HepG2 (cell line): ENCODE results near the gene PGP. TPM values are rescaled to one million over a fixed set of nuclear protein-coding genes. Genes with fewer than 3 reads are reported as not detected.

Experiments
- ADNP ChIP-seq: sonication (generic); formaldehyde crosslinking; IDR thresholded peaks from 2 replicates; pipeline ENCODE4 v1.4.0; 2020; ENCODE audit warnings: missing genetic modification reagents
- CBFB ChIP-seq: sonication (generic); formaldehyde crosslinking; IDR thresholded peaks from 2 replicates; pipeline ENCODE4 v1.4.0; 2020; ENCODE audit warnings: missing genetic modification reagents
- GPN1 ChIP-seq: sonication (generic); formaldehyde crosslinking; IDR thresholded peaks from 2 replicates; pipeline ENCODE4 v1.5.1; 2020; ENCODE audit warnings: missing genetic modification reagents, borderline replicate concordance
- KDM3A ChIP-seq: IDR thresholded peaks from 2 replicates; pipeline ENCODE4 v1.6.1; 2018; ENCODE audit warnings: low read depth, missing compliant biosample characterization
- KDM5B ChIP-seq: sonication (generic); formaldehyde crosslinking; IDR thresholded peaks from 2 replicates; pipeline ENCODE4 v1.4.0; 2020; ENCODE audit warnings: missing genetic modification reagents, mild to moderate bottlenecking, borderline replicate concordance
- MATR3 ChIP-seq: sonication (generic); formaldehyde crosslinking; IDR thresholded peaks from 2 replicates; pipeline ENCODE4 v1.4.0; 2020; ENCODE audit warnings: missing genetic modification reagents
- MED8 ChIP-seq: sonication (generic); formaldehyde crosslinking; IDR thresholded peaks from 2 replicates; pipeline ENCODE4 v1.8.1; 2023; ENCODE audit warnings: mild to moderate bottlenecking, missing genetic modification reagents; ENCODE audit not compliant: insufficient replicate concordance
- NCOA2 ChIP-seq: sonication (generic); formaldehyde crosslinking; IDR thresholded peaks from 2 replicates; pipeline ENCODE4 v1.8.0; 2022; ENCODE audit warnings: inconsistent platforms
- RBM39 ChIP-seq: fragments of 200-400 bp; formaldehyde crosslinking; IDR thresholded peaks from one replicate; pipeline ENCODE4 v1.6.1; 2018; ENCODE audit warnings: antibody characterized with exemption, mild to moderate bottlenecking, low read depth, low read length; ENCODE audit not compliant: poor library complexity, severe bottlenecking
- SMAD3 ChIP-seq: sonication (generic); formaldehyde crosslinking; IDR thresholded peaks from 2 replicates; pipeline ENCODE4 v1.4.0; 2020; ENCODE audit warnings: missing genetic modification reagents
- TGIF2 ChIP-seq: IDR thresholded peaks from 2 replicates; pipeline ENCODE4 v1.6.1; 2016; ENCODE audit warnings: control low read depth, missing compliant biosample characterization
- ZFY ChIP-seq: sonication (generic); formaldehyde crosslinking; IDR thresholded peaks from 2 replicates; pipeline ENCODE4 v1.4.0; 2020; ENCODE audit warnings: missing genetic modification reagents
- ZNF20 ChIP-seq: sonication (generic); formaldehyde crosslinking; IDR thresholded peaks from 2 replicates; pipeline ENCODE4 v1.4.0; 2020; ENCODE audit warnings: mild to moderate bottlenecking, moderate library complexity, missing genetic modification reagents
- ZNF567 ChIP-seq: sonication (generic); formaldehyde crosslinking; IDR thresholded peaks from 2 replicates; pipeline ENCODE4 v1.8.1; 2023; ENCODE audit warnings: mild to moderate bottlenecking, missing genetic modification reagents, borderline replicate concordance
- ZNF878 ChIP-seq: sonication (generic); formaldehyde crosslinking; IDR thresholded peaks from 2 replicates; pipeline ENCODE4 v1.8.1; 2023; ENCODE audit warnings: mild to moderate bottlenecking, missing genetic modification reagents, moderate library complexity
- ZSCAN21 ChIP-seq: sonication (generic); formaldehyde crosslinking; IDR thresholded peaks from 2 replicates; pipeline ENCODE4 v1.8.0; 2022; ENCODE audit warnings: mild to moderate bottlenecking, missing genetic modification reagents, moderate library complexity, borderline replicate concordance
- polyA plus RNA-seq, 8 experiments: library from polyadenylated mRNA; depleted of rRNA in 3 of 8; stranded (reverse) in 7 of 8; unstranded in 1 of 8; fragments of >200 nt; fragmentation: Illumina TruSeq in 4 of 8; extraction: Trizol in 4 of 8; gene quantifications; 2 replicates each; pipeline versions ENCODE4 v1.2.1 to v1.2.3, GENCODE V29; 2011 to 2016; ENCODE audit warnings: low read depth in 4 of 8, missing spikeins in 1 of 8, mixed read lengths in 1 of 8; ENCODE audit not compliant: insufficient read depth in 1 of 8
- total RNA-seq, 5 experiments: library from RNA; depleted of rRNA; stranded (reverse); fragments of >200 nt; fragmentation: Illumina TruSeq; extraction: Trizol; gene quantifications; 2 replicates each; pipeline ENCODE4 v1.2.3, GENCODE V29; 2016; ENCODE audit warnings: low read depth in 1 of 5
- TF ChIP-seq, protein P1 (sequence below): fragments of 450-650 bp; IDR thresholded peaks from 2 replicates; pipeline ENCODE4 v1.6.1; 2016
- TF ChIP-seq, protein P2 (sequence below): IDR thresholded peaks from 2 replicates; pipeline ENCODE4 v1.6.1; 2018; ENCODE audit warnings: missing genetic modification reagents
- TF ChIP-seq, protein P3 (sequence below): sonication (generic); formaldehyde crosslinking; IDR thresholded peaks from 2 replicates; pipeline ENCODE4 v1.9.0; 2021; ENCODE audit warnings: missing genetic modification reagents, borderline replicate concordance
- TF ChIP-seq, protein P4 (sequence below): sonication (generic); formaldehyde crosslinking; IDR thresholded peaks from 2 replicates; pipeline ENCODE4 v1.4.0; 2020; ENCODE audit warnings: missing genetic modification reagents, borderline replicate concordance

The PGP gene
- total and polyA plus RNA-seq, 2 of the 13 experiments (the other 11 are each of a cell fraction or from before 2014, with no cell fraction given): 7.3 to 18.3 TPM

DNA sequence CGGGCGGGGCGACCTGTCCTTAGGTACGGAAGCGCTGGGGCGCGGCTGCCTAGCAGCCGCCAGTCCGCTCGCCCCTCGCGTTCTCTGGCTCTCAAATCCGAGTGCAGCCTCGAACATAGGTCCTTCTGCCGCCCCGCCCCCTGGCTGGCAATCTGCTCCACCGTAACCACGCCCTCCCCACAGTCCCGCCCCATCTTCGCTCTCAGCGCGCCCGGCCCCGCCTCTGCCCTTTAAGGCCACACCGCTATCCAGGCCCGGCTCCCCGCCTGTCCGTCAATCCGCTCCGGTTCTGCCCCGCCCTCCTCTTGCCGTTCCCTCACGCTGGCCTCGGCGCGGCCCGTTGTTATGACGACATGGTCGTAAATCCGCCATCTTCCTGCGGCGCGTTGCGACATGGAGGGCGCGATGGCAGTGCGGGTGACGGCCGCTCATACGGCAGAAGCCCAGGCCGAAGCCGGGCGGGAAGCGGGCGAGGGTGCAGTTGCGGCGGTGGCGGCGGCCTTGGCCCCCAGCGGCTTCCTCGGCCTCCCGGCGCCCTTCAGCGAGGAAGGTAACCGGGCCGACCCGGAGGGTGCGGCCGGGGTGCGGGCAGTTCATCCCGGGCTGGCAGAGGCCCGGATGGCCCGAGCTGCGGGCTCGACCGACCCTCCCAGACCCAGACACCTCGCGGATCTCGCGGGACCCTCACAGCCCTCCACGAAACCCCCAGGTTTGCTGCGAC lies 8.7 kb upstream of the PGP start, which contains the start of gene E4F1 (continued):
- TF ChIP-seq NCOA2 (CRISPR knock-in tag) (no peak; the same call in 1 of the 2 replicates), ZNF20 (CRISPR knock-in tag) (no peak), MATR3 (no peak), ADNP (no peak), SMAD3 (CRISPR knock-in tag) (0 out of 2 replicates have a peak, but pooled peaks have one; percentile 14), ZFY (peak; percentile 98), MED8 (CRISPR knock-in tag) (peak; percentile 80), KDM5B (CRISPR knock-in tag) (peak; percentile 91; the same call in 1 of the 2 replicates), TGIF2 (CRISPR knock-in tag) (peak; percentile 80), ZNF567 (CRISPR knock-in tag) (no peak), GPN1 (no peak), KDM3A (CRISPR knock-in tag) (peak; percentile 35; the same call in 1 of the 2 replicates), ZNF878 (CRISPR knock-in tag) (no peak), ZSCAN21 (CRISPR knock-in tag) (no peak), RBM39 (peak; percentile 56), CBFB (CRISPR knock-in tag) (no peak; the same call in none of the 2 replicates)
- TF ChIP-seq, protein P1, sequence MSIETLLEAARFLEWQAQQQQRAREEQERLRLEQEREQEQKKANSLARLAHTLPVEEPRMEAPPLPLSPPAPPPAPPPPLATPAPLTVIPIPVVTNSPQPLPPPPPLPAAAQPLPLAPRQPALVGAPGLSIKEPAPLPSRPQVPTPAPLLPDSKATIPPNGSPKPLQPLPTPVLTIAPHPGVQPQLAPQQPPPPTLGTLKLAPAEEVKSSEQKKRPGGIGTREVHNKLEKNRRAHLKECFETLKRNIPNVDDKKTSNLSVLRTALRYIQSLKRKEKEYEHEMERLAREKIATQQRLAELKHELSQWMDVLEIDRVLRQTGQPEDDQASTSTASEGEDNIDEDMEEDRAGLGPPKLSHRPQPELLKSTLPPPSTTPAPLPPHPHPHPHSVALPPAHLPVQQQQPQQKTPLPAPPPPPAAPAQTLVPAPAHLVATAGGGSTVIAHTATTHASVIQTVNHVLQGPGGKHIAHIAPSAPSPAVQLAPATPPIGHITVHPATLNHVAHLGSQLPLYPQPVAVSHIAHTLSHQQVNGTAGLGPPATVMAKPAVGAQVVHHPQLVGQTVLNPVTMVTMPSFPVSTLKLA: peak; percentile 60
- TF ChIP-seq, protein P2, sequence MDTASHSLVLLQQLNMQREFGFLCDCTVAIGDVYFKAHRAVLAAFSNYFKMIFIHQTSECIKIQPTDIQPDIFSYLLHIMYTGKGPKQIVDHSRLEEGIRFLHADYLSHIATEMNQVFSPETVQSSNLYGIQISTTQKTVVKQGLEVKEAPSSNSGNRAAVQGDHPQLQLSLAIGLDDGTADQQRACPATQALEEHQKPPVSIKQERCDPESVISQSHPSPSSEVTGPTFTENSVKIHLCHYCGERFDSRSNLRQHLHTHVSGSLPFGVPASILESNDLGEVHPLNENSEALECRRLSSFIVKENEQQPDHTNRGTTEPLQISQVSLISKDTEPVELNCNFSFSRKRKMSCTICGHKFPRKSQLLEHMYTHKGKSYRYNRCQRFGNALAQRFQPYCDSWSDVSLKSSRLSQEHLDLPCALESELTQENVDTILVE: peak; percentile 97
- TF ChIP-seq, protein P3, sequence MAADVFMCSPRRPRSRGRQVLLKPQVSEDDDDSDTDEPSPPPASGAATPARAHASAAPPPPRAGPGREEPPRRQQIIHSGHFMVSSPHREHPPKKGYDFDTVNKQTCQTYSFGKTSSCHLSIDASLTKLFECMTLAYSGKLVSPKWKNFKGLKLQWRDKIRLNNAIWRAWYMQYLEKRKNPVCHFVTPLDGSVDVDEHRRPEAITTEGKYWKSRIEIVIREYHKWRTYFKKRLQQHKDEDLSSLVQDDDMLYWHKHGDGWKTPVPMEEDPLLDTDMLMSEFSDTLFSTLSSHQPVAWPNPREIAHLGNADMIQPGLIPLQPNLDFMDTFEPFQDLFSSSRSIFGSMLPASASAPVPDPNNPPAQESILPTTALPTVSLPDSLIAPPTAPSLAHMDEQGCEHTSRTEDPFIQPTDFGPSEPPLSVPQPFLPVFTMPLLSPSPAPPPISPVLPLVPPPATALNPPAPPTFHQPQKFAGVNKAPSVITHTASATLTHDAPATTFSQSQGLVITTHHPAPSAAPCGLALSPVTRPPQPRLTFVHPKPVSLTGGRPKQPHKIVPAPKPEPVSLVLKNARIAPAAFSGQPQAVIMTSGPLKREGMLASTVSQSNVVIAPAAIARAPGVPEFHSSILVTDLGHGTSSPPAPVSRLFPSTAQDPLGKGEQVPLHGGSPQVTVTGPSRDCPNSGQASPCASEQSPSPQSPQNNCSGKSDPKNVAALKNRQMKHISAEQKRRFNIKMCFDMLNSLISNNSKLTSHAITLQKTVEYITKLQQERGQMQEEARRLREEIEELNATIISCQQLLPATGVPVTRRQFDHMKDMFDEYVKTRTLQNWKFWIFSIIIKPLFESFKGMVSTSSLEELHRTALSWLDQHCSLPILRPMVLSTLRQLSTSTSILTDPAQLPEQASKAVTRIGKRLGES: 0 out of 2 replicates have a peak, but pooled peaks have one; percentile 26
- TF ChIP-seq, protein P4, sequence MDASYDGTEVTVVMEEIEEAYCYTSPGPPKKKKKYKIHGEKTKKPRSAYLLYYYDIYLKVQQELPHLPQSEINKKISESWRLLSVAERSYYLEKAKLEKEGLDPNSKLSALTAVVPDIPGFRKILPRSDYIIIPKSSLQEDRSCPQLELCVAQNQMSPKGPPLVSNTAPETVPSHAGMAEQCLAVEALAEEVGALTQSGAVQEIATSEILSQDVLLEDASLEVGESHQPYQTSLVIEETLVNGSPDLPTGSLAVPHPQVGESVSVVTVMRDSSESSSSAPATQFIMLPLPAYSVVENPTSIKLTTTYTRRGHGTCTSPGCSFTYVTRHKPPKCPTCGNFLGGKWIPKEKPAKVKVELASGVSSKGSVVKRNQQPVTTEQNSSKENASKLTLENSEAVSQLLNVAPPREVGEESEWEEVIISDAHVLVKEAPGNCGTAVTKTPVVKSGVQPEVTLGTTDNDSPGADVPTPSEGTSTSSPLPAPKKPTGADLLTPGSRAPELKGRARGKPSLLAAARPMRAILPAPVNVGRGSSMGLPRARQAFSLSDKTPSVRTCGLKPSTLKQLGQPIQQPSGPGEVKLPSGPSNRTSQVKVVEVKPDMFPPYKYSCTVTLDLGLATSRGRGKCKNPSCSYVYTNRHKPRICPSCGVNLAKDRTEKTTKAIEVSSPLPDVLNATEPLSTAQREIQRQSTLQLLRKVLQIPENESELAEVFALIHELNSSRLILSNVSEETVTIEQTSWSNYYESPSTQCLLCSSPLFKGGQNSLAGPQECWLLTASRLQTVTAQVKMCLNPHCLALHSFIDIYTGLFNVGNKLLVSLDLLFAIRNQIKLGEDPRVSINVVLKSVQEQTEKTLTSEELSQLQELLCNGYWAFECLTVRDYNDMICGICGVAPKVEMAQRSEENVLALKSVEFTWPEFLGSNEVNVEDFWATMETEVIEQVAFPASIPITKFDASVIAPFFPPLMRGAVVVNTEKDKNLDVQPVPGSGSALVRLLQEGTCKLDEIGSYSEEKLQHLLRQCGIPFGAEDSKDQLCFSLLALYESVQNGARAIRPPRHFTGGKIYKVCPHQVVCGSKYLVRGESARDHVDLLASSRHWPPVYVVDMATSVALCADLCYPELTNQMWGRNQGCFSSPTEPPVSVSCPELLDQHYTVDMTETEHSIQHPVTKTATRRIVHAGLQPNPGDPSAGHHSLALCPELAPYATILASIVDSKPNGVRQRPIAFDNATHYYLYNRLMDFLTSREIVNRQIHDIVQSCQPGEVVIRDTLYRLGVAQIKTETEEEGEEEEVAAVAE (CRISPR knock-in tag): no peak; the same call in 1 of the 2 replicates
